HG03469 (cell line): ENCODE results near the gene USP20.

Experiments
- ATAC-seq: cut with Tn5 transposase; IDR thresholded peaks from one replicate; pipeline ENCODE4 v1.9.1; 2021; ENCODE audit warnings: mild to moderate bottlenecking, moderate library complexity, moderate number of reproducible peaks; ENCODE audit not compliant: unreplicated experiment

Gene USP20

DNA sequence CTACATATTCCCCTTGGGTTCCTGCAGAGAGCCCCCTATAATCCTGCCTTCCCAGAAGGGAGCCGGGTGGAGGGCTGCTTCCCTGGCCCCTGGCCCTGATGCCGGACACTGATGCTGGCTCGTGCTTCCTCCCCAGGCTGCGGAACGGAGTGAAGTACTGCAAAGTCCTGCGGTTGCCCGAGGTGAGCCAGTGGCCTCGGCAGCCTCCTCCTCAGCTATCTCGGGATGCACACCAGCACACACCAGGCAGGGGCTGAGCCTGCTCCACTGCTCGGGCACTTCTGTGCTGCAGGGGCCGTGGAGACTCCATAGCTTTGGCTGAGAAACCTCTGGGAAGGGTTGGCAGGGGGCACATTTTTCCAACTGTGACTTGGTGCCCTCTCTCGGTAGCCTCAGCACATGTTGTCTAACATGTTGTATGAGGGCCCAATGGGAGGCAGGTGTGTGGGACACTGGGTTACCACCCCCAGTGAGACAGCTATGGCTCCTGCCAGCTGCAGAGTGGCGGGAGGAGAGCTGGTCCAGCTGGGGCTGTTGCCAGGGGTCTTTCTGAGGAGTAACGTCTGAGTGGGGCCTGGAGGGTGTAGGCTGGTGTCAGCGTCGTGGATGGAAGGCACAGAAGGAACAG is 38.4 kb downstream of the USP20 start:
- ATAC-seq: no peak

DNA sequence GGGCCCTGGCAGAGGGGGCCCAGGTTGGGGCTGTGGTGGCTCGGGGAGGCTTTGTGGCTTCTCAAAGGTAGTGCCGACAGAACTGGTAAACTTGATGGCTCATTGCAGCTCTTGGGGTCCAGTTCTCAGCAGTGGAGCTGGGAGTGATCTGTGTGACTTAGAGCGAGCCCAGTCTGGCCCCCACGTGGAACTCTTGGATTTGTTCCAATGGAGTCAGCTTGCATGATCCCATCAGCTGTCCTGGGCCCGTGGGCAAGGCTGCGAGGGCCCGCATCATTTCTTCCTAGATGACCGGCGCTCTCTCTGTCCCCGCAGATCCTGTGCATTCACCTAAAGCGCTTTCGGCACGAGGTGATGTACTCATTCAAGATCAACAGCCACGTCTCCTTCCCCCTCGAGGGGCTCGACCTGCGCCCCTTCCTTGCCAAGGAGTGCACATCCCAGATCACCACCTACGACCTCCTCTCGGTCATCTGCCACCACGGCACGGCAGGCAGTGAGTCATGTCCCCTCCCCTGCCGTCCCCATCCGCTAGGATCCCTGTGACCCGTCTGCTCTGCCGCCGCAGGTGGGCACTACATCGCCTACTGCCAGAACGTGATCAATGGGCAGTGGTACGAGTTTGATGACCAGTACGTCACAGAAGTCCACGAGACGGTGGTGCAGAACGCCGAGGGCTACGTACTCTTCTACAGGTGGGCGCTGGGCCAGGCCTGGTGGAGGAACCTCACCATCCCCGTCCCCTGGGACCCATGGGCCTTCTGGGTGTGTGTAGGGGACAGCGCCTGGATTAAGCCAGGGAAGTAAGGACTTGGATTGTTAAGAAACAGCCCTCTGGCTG is 39.2 kb downstream of the USP20 start:
- no peak for ATAC-seq

GRCh38 chr9:129875181-129875611 is 39.9 kb downstream of the USP20 start:
- no peak for ATAC-seq

GRCh38 chr9:129875687-129876395 is 40.6 kb downstream of the USP20 start:
- ATAC-seq: no peak

DNA sequence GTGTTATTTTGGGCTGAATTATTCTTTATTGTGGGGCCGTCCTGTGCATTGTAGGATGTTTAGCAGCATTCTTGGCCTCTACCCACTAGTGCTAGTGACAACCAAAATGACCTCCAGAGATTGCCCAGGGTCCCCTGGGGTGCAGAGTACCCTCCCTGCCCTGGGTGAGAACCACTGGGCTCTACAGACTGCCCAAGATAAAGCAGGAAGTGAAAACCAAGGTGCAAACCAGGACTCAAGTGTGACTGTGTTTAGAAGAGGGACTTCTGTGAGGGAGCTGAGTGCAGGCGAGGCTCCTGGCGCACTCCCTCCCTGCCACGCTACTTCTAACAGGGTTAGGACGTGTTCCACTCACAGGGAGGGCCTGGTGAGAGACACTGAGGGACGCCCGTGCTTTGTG is 41.6 kb downstream of the USP20 start:
- ATAC-seq: no peak

DNA sequence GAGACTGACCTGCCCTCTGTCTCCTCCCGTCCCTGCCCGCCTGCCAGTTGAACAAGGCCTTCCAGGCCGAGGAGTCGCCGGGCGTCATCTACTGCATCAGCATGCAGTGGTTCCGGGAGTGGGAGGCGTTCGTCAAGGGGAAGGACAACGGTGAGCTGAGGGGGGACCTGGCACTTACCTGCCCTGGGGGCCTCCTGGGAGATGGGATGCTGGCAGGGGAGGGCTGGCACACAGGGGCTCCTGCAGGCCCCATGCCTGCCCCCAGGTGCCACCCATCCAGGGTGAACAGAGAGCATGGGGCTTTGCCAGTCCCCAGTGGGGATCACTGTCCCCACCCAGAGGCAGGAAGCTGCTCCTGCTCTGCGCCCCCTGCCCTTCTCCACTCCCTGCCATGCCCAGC is 43.0 kb downstream of the USP20 start:
- ATAC-seq: no peak

DNA sequence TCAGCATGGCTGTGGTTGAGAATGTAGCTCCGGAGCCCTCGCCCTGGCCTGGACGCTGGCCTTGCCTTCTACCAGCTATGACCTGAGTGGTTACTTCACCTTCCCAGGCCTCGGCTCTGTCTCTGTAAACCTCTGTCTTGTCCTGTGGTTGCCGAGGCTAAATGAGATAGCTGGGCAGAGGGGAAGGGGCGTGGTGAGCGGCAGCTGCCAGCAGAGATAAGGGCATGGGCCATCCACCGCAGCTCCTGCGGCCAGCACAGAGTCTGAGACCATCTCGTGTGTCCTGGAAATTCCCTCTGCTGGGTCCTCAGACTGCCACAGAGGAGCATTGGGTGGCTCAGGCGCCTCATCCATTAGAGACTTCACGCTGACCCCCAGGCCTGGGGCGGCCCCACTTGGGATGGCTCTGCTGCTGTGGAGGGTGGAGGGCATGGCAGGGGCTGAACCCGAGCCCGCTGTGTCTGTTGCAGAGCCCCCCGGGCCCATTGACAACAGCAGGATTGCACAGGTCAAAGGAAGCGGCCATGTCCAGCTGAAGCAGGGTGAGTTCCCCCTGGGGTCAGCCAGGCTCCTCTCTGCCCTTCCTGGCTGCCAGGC is 43.9 kb downstream of the USP20 start:
- no peak for ATAC-seq

GRCh38 chr9:129879991-129880653 is 44.9 kb downstream of the USP20 start:
- no peak for ATAC-seq

DNA sequence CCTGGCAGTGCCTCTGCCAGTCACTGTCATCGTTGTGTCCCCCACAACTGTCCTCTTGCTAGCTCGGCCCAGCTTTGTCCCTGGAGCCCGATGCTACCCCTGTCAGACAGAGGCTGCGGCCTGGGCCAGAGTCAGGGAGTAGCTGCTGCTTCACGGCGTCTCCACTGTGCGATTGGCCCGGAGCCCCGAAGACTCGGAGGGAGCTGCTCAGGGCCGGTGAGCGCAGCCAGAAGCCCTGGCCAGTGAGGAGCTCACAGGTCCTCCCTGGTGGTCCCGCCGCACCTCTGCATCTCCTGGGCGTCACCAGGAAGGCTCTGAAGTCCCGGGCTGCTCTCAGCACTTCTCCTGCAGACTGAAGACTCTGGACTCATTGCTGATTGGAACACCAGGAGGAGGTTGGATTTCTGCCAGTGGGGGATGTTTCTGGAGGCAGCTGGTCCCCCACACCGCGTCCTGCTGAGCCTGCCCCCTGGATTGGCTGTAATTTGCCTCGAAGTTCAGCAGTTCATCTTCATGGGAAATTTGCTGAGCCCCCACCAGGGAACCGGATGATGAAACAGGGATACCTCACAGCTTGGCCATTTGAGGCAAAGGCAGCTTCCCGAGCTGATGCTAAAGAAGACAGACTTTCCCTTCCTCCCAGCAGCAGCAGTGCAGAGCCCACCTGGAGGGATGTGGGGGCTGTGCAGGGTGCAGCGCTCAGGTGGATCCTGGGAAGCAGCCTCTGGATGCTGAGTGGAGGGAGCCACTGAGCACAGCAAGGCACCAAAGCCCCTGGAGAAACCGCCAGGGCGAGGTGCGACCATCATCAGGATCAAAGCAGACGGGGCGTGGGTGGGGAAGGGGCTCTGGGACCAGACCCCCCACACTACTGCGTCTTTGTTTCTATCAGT is 45.6 kb downstream of the USP20 start:
- no peak for ATAC-seq

DNA sequence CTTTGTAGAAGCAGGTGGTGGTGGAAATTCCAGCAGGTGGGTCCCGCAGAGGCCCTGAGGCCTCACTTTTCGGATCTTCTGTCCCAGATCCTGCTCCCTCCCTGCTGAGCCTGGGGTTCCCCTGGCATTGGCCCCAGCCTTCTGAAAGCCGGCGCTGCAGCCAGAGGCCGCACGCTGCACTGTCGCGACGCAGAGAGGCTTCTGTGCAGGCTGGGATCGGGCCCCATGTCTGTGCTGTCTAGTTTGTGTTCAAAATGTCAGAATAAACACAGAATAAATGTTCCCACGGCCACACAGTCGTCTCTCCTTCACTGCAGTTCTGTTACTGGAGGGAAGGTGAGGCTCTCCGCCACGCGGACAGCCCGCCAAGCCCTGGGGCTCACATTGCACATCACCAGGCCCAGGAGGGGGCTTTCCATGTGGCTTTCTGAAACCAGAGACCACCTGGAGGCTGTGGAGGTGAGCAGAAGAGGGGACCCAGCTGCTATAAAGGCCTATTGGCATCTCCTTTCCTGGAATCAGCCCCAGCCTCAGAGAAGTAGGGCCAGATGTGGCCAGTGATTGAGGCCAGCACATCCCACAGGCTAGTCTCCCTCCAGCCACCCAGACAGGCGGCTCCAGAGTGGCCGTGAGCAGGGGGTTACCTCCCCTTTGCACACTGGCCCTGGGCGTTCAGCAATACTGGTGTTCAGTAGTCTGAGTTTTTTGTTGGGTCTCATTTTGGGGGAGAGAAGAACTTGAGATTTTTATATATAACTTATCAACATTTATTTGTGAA is 46.5 kb downstream of the USP20 start:
- no peak for ATAC-seq

DNA sequence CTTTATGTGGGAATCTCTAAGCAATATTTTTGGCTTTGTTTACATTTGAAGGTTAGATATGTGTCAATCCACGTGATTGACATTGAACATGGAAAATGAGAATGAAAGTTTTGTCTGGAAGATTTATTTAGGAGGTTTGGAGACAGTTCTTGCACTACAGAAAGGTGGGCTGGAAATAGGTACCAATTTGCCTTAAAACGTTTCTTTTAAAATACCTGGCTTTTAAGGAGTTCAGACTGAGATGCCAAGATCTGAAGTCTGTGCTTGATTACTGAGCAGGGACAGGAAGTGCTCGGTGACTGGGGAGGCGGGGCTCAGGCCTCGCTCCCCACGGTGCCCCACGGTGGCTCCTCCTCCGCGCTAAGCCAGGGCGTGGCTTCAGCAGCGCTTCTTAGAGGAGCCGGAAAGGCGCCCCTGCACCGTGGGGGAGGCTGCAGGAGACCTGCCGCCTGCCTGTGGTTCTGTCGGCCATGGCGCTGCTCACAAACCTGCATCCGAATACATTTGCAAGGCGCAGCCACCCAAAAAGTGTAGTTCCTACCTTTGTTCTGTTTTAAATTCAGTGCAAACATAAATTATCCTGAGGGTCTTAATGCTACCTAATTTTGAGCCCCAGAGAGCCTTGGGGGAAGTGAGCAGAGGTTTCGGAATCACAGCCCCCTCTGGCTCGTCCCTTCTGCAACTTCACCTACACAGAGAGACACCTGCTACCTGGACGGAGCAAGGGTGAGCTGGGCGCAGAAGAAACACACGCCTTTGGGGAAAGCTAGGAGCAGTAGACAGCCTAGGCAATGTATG is 49.2 kb downstream of the USP20 start:
- ATAC-seq: peak; percentile 32

GRCh38 chr9:129885018-129885669 is 49.9 kb downstream of the USP20 start:
- ATAC-seq: no peak

DNA sequence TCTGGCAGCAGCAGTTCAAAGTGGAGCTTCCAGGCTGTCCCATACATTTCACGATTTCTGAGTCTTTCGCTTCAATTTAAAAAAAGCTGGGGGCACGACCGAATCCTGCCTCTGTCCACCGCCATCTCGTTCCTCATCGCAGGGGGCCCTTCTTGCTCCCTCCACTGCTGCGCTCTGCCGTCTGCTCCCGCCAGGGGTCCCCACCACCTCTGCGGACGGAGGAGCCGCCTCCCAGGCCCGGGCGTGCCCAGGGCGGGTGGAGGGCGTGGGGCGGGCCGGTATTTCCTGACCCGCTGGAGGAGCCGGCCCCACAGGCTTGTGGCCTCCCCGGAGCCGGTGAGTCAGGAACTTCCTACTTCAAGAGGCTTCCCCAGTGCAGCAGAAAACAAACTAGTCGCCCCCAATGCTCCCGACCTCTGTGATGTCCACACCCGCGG is 50.4 kb downstream of the USP20 start:
- ATAC-seq: no peak

DNA sequence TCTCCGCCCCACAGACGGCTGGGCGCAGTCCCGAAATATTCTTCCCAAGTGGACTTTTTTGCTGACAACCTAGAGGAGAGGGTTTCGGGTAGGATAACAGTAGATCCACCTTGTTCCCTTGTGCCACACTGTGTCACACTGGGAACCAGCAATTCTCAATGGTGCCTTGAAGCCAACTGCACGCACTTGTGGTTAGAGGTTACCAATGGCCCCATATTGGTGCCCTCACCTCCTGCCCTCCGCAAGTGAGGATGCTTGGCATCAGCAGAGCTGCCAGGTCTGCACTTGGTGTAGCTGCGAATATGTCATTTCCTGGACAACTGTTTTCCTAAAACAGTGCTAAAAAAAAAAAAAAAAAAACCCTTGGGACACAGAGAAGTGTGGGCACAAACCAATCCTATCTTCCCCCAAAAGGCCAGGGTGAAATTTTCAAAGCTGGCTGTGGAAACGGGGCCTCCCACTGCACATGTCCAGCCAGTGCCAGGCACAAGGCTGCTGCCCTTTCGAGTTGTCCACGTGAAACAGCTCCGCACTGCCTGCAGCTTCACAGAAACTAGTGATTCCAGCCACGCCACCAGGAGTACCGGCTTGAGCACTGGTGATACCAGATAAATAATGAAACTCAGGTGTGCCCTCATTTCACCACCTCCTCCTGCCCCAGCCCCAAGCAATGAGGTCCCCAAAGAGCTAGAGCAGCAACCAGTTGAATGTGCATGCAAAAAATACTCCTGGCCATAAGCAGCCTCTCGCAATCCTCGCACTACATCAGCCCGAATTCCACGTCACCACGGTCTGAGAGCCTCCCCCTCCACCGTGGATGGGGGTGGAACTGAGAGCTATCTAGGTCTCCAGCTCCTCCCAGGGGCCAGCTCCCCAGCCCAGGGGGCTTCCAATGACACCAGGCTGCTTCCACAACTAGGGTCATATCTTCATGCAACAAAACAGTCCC is 51.2 kb downstream of the USP20 start:
- no peak for ATAC-seq

- ATAC-seq: no peak
Observed at GRCh38 chr9:129887334-129888292, 52.4 kb downstream of the USP20 start.
